ENCODE data around the gene HOXB6.

The HOXB6 gene

GRCh38 chr17:48552466-48553189 is 52.2 kb downstream of the HOXB6 start:
- DNase-seq (ENCODE audit: low read depth): no peak

- no peak for DNase-seq (ENCODE audit: low read depth)
These were observed 53.0 kb downstream of the HOXB6 start for GRCh38 chr17:48551596-48552465.

GRCh38 chr17:48551214-48551555 is 53.6 kb downstream of the HOXB6 start:
- DNase-seq (ENCODE audit: low read depth): no peak

GRCh38 chr17:48550502-48551213 is 54.1 kb downstream of the HOXB6 start:
- no peak for DNase-seq (ENCODE audit: low read depth)

GRCh38 chr17:48549914-48550501 is 54.8 kb downstream of the HOXB6 start:
- DNase-seq (ENCODE audit: low read depth): no peak

- no peak for DNase-seq (ENCODE audit: low read depth)
These were observed 55.5 kb downstream of the HOXB6 start for GRCh38 chr17:48549281-48549630.

- no peak for DNase-seq (ENCODE audit: low read depth)
These were observed 56.1 kb downstream of the HOXB6 start for GRCh38 chr17:48548523-48549280.

GRCh38 chr17:48547808-48548522 is 56.8 kb downstream of the HOXB6 start:
- DNase-seq (ENCODE audit: low read depth): no peak

- no peak for DNase-seq (ENCODE audit: low read depth)
These were observed 57.6 kb downstream of the HOXB6 start for GRCh38 chr17:48546924-48547807.

- DNase-seq (ENCODE audit: low read depth): no peak
These were observed 58.5 kb downstream of the HOXB6 start for GRCh38 chr17:48546137-48546923.

All from fibroblast of the conjunctiva (primary cell).